Activated T-helper 9 cell treated with anti-CD3 and anti-CD28 coated beads, Interleukin-2, amount 50 U/mL, for 16 hours (primary cell): Measurements from ENCODE around the gene PLSCR3.

Experiments
- DNase-seq: peaks from one replicate; pipeline ENCODE4 v3.0.0-alpha.2; 2020; ENCODE audit warnings: low read depth

The PLSCR3 gene

GRCh38 chr17:7394452-7395191 lies at the start of gene PLSCR3:
Gene PLSCR3 (minus strand): TSS chr17:7394525. CDS start chr17:7394110, 415 bp downstream.
- DNase-seq, result peak; percentile 74

- no peak for DNase-seq
These were observed 49.5 kb upstream of the PLSCR3 start for GRCh38 chr17:7443499-7444485.

- DNase-seq, result no peak
These were observed 47.8 kb upstream of the PLSCR3 start for GRCh38 chr17:7442142-7442541.

- no peak for DNase-seq
These were observed 46.9 kb upstream of the PLSCR3 start for GRCh38 chr17:7441266-7441665.

GRCh38 chr17:7440834-7441195 lies 46.5 kb upstream of the PLSCR3 start:
- DNase-seq, result no peak

GRCh38 chr17:7440113-7440833 lies 45.9 kb upstream of the PLSCR3 start:
- DNase-seq, result no peak

- DNase-seq, result no peak
These were observed 45.3 kb upstream of the PLSCR3 start, which contains the start of gene FGF11 for GRCh38 chr17:7439462-7440112. Gene FGF11 (plus strand): TSS chr17:7439512. CDS start chr17:7439621, 109 bp downstream.

GRCh38 chr17:7438656-7439460 lies 44.5 kb upstream of the PLSCR3 start:
- DNase-seq, result no peak

GRCh38 chr17:7437950-7438614 lies 43.8 kb upstream of the PLSCR3 start:
- DNase-seq, result no peak

GRCh38 chr17:7437369-7437863 lies 43.1 kb upstream of the PLSCR3 start:
- DNase-seq, result no peak

GRCh38 chr17:7436556-7437368 lies 42.4 kb upstream of the PLSCR3 start:
- peak; percentile 71 for DNase-seq

- DNase-seq, result peak; percentile 42
These were observed 41.6 kb upstream of the PLSCR3 start for GRCh38 chr17:7435676-7436555.

- DNase-seq, result no peak
These were observed 38.0 kb upstream of the PLSCR3 start for GRCh38 chr17:7432296-7432695.

GRCh38 chr17:7431231-7431630 lies 36.9 kb upstream of the PLSCR3 start:
- no peak for DNase-seq

- DNase-seq, result no peak
These were observed 35.4 kb upstream of the PLSCR3 start for GRCh38 chr17:7429722-7430121.

- DNase-seq, result no peak
These were observed 34.2 kb upstream of the PLSCR3 start, which contains the start of gene SPEM3 for GRCh38 chr17:7428557-7428956. Gene SPEM3 (plus strand): TSS chr17:7428857. CDS start chr17:7428903, 46 bp downstream.

GRCh38 chr17:7427549-7427948 lies 33.2 kb upstream of the PLSCR3 start:
- no peak for DNase-seq

GRCh38 chr17:7426896-7427489 lies 32.7 kb upstream of the PLSCR3 start:
- no peak for DNase-seq
